GM21526 (cell line): Measurements from ENCODE around the gene IGFBP7.

Experiments
- ATAC-seq: cut with Tn5 transposase; IDR thresholded peaks from one replicate; pipeline ENCODE4 v1.9.1; 2021; ENCODE audit warnings: moderate library complexity; ENCODE audit not compliant: unreplicated experiment, low FRiP score

Gene IGFBP7

DNA sequence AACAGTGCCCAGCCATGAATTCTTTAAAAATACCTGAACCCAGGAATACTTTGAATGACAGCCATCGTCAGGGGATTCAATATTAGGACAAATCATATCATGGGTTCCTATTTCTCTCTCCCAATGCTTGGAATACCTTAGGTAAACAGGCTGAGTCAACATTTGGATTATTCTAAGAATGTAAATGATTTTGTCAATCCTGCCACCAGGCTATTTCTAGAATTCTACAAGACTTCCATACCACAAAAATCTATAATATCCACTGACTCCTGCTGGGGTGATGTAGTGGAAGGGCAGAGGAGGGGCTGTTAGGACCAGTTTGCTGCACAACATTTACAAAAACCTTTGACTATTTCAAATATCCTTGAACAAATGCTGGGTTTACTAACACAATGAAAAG, 65.2 kb downstream of the IGFBP7 start:
- ATAC-seq: no peak

DNA sequence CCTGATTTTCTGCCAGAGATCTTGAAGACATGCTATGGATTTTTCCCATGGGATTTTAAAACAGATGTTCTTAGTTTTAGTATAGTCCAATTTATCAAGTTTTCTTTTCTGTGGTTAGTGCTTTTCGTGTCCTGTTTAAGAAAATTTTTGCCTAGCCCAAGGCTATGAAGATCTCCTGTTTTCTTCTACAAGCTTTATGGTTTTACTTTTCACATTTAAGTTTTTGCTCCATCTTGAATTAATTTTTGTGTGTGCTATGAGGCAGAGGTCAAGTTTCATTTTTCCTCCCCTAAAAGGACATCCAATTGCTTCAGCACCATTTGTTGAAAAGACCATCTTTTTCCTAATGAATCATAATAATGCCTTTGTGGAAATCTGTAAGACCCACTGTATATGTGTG, 65.9 kb downstream of the IGFBP7 start:
- no peak for ATAC-seq

DNA sequence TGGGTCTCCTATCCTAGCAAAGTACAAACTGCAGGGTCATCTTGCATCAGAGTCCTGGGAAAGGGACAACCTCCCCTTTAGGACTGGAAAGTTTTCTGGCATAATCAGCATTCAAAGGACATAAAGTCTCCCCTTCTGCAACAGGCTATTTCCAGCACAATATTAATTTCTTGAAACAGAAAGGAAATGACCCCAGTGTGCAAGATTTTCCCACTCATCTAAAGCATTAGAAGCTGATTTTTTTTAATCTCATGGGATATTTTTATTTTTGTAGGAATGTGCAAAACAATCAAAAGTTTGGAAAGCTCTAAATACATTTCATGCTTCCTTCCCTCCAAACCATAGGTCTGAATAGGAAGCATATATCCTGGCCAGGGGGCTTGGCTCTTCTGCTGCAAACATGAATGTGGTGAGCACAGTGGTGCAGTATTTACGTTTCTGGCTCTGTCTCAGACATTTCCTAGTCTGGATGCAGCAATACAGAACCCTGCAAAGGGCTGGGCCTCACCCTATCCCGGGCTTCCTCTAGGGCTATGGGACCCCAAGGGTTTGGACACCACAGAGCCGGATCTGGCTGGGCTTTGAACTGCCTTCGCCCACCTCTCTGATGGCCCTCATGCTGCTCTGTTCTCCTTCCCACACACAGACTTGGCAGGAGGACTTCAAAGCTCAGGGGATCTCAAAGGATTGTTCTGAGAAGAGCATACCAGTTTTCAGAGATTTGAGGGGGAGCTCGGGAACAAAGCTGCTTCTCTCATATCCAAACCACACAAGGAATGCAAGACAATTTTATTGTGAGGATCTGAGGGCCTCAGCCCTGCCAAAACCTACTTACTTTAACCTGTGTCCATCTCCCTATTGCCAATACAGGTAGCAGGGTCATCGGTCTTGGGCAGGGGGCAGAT, 66.6 kb downstream of the IGFBP7 start:
- no peak for ATAC-seq

DNA sequence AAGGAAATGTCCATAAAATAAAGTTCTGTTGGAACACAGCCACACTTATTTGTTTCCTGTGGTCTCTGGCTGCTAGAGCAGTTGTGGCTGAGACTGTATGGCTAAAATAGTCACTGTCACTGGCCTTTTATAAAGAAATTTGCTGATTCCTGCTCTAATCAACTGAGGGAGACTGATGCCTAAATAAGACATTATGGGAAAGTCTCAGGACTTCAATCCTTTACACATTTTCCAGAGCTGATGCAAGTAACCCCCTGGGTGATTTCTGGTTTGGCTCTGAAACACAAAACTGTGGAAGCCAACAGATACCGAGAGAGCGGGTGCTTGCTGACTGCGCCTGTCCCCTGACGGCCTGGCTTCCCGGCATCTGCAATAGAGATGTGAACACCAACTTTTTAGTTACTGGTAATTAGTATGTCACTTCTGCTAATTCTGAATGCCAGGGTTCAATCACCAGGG, 67.4 kb downstream of the IGFBP7 start:
- ATAC-seq: no peak

DNA sequence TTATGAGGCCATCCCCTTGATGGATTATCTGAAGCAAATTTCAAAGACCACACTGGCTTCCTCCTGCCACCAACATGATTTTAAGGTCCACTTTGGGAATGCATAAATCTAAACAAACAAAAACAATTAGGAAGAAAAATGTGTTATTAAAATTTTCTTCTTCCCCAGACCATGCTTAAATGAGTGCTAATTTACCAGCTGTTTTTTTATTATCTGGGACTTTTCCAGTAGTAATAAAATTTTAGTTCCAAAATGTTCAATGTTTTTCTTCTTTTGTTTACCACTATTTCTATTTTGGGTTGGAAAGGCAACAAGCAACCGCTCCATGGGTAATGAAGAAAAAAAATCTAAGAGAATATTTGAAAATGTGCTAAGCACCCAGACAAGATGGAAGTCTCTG, 69.2 kb downstream of the IGFBP7 start:
- ATAC-seq: no peak

DNA sequence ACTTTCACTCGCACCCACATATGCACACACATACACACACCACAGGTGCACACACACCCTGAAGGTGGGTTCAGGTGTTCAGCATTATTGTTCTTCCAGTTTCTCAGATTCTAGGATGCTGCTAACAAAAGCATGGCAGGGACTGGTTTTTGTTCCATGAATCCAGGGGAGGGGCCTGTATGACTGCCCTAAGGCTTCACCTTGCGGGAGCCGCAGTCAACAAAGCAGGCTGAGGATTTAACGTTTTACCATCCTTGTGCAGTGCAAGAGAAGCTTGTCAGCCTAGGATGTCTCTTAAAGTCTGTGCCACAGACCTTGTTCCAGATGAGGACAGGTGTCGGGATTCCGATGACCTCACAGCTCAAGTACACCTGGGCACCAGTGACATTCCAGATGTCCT, 69.7 kb downstream of the IGFBP7 start:
- no peak for ATAC-seq

DNA sequence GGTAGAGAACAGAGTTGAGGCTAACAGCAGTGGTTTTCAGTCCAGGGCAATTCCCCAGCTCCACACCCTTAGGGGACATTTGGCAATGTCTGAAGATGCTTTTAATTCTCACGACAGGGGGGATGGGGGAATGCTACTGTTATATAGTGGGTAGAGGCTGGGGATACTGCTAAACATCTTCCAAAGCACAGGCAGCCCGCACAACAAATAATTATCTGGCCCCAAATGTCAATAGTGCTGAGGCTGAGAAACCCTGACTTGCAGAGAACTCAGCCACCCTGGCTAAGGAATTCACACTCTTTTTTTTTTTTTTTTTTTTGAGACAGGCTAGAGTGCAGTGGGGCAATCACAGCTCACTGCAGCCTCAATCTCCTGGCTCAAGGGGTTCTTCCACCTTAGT, 70.8 kb downstream of the IGFBP7 start:
- ATAC-seq: no peak

DNA sequence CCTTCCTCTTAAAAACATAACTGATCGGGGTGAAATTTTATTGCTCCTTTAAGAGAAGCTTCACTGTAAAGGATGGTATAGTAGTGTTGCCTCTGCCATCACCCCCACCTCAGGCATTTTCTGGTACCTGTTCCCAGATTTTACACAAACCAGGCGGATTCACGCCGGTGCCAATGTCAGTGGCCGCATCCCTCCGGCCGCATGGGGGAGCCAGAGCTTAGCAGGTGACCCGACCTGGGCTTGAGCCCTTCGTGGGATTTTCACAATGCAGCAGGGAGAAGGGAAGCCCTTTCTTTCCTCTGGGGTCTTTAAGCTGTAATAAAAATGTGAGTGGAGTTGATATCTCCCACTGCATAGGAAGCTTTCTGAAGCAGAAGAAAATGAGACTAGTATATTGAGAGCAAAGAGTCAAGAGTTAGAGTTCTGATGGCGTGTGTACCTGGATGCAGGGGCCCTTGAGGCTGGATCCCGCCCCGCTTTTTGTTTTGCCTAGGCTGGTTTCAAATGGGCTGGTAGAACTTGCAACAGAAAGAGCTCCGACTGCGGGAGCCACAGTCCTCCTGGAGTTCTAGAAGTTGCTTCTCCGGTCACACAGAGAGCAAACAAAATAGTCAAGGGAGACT, 72.1 kb downstream of the IGFBP7 start:
- ATAC-seq: peak; percentile 86

DNA sequence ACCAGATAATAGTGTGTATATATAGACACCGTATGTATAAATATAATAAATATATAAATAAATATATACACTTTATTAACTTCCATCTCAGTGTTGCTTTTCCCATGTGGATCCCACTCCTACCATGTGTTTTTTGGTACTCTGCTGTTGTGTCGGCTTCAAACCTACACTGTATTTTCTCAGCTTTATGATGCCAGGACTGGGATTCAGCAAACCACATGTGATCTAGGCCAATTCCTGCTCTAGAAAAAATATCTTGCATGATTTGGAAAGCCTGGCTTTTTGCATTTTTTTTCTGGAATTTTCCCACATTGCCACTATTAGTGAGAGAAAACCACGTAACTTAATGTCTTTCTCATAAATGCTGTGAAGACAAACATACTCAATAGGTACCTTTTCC, 75.7 kb downstream of the IGFBP7 start:
- ATAC-seq: no peak

DNA sequence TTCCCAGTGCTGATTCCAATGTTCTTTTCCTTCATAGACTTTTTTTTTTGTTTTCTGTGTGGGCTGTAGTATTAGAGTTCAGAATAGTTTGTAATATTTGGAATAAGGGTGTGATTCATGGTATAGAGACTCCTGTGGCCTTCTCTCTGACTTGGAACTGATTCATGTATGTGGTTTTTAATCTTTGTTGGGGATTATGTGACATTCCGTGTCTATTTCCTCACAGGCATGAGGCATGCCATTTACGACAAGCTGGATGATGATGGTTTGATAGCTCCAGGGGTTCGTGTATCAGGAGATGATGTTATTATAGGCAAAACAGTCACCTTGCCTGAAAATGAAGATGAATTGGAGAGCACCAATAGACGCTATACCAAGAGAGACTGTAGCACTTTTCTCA, 87.1 kb downstream of the IGFBP7 start:
- no peak for ATAC-seq

DNA sequence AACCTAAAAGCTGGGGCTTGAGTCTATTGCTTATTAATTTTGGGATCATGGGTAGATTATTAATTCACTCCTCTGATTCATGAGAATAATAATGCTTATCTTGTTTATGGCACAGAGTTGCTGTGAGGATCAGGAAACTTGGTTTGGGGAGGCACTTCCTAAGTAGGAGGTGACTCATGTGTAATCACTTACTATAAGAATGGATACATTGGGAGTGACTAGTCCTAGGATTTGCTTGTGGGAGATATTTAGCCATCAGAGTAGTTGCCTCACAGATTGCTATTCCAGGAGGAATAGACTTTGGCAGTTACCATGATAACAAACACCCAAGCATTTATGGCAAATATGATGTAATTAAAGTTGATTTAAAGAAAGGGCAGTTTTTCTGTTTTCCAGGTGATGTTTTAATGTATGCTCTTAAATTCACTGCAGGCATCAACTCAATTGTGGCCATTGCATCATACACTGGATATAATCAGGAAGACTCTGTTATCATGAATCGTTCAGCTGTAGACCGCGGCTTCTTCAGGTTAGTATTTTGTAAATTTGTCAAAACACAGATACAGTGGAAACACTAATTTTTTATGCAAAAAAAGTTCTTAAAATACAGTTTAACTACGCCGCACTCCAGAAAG, 89.6 kb downstream of the IGFBP7 start:
- ATAC-seq: no peak

DNA sequence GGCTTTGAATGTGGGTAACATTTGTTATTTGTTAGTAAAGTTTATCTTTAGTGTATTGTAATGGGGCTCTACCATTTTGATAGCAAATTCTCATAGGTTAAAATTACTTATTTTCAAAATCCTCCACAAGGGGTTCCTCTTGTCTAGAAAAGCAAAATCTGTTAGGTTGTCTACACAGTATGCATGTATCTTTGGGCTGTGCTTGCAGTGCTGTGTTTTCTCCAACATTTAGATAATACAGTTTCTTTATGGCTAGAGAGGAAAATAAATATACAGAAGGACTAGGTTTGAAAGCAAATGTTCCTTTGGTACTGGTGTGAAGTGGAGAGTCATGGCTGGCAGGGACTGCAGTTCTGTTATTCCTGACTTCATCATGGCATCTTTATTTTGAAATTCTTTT, 91.2 kb downstream of the IGFBP7 start:
- ATAC-seq: no peak

DNA sequence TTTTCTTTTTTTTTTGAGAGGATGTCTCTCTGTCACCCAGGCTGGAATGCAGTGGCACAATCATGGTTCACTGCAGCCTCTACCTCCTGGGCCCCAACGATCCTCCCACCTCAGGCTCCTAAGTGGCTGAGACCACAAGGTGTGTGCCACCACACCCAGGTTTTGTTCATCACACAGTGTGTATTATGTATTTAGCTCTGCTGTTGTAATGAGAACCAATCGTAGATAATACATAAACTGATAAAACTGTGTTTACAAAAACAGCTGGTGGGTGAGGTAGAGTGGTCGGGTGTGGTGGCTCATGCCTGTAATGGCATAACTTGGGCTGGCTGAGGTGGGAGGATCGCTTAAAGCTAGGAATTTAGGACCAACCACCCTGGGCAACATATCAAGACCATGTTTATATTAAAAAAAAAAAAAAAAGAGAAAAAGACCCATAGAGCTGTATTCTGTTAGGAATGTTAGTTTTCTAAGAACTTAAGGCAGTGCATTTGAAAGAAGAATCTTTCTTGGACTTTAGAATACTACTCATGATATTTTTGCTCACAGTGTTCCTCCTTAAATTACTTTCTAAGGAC, 96.6 kb downstream of the IGFBP7 start:
- ATAC-seq: no peak

DNA sequence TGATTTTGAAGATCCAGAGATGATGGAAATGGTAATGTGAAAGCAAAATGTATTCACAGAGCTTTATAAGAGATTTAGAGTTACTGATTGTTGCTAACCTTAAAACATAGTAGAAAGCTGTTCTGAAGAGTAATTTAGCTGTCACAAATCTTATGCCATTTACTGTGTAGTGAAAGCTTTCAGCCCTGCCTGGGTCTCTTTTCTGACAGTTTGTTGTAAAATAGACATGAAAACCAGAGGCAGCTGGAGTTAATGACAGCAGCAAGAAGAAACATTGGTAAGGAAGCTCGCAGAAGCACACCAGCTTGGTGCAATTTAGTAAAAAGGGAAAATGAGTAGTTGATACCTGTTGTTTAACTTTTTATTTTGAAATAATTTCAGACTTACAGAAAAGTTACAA, 110.4 kb downstream of the IGFBP7 start:
- ATAC-seq: no peak

DNA sequence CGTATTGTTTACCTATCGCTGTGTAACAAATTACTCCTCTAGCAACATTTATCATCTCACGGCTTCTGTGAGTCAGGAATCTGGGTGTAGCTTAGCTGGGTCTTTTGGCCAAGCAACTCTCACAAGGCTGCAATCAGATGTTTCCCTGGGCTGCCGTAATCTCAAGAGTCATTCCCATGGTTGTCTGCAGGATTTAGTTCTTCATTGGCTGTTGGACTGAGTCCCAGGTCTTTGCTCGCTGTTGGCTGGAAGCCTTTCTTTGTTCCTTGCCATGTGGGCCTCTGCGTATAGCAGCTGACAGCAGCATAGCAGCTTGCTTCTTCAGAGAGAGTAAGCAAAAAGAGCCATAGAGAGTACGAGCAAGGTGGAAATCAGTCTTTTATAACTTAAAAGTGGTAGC, 114.7 kb downstream of the IGFBP7 start:
- no peak for ATAC-seq

DNA sequence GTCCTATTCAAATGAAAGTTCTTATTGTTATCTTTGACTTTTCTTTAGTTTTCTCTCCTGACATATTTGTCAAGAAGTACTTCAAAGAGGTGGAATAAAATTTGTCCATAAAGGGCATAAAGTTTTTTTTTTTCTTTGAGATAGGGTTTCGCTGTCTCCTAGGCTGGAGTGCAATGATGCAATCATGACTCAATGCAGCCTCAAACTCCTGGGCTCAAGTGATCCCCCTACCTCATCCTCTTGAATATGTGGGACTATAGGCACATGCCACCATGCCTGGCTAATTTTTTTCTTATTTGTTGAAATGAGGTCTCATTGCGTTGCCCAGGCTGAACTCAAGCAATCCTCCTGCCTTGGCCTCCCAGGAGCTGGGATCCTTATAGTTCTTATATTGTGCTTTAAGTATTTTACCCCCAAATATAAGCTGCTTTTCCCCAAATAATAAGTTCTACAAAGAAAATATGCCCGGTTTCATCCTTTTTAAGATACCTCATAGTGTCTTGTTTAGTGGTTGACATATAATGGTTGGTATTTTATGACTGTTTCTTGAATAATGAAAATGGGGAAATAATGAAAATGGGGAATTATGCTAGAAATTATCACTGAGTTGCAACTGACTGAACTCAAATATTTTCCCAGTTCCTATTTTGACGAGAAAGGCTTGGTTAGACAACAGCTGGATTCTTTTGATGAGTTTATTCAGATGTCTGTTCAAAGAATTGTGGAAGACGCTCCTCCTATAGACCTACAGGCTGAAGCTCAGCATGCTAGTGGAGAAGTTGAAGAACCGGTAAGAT, 119.9 kb downstream of the IGFBP7 start:
- ATAC-seq: no peak

DNA sequence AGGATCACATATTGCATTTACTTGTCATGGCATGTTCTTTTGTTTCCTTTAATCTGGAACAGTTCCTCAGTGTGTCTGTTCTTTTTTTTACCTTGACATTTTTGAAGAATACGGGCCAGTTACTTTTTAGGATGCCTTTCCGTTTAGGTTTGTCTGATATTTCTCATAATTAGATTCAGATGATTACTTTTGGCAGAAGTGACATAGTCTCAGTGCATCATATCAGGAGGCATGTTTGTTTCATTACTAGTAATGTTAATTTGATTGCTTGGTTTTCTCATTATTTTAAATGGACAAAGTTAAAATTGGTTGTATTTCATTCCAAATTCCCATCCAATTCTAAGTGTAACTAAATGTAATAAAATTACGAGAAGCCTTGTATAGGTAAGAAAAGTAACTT, 123.2 kb downstream of the IGFBP7 start:
- ATAC-seq: no peak

DNA sequence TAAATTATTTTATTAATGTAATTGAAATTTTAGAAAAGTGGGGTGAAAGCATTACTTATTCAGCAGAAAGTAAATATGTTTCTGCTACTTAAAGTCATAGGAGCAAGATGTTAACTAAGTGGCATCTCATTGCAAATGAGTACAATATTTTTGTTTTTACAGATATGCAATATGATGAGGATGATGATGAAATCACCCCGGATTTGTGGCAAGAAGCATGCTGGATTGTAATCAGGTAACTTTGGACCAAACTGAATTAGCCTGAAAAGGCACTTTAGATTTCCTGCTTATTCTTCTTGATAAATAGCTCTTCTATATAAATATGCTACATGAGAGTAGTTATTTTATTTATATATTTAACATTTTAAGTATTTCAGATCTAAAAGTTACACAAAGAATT, 124.0 kb downstream of the IGFBP7 start:
- ATAC-seq: no peak

DNA sequence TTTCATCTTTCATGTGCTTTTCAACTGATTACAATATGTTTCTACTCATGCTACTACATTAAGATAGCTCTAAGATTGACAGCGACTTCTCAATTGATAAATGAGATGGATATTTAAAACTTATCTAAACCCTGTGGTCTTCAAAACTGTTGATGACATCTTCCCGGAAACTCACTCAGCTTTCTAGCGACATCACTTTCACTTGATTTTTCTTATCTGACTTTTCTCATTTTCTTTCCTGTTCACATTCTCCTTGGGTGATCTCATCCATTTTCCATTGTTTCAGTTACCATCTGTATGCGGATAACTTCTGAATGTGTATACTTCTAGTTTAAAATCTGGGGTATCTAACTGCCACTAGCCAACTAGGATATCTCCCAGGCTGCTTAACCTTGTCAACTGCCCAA, 128.4 kb downstream of the IGFBP7 start:
- ATAC-seq: no peak
